ENCODE measurements around the gene RAB10. TPM values are rescaled to one million over a fixed set of nuclear protein-coding genes. Genes with fewer than 3 reads are reported as not detected.

The RAB10 gene
- total RNA-seq, 4 donors from 2014 or later = 91.9 to 117 (median 103) TPM

- Histone ChIP-seq H3K4me3 (no peak overlapping the region), H3K27ac (peak overlapping the region; percentile 6 to 77 (median 66)), H3K4me1 (peaks cover 9 to 34% (median 11%) of the 10 kb centered on the region in 3 donors), H3K36me3 (no peaks in the 10 kb centered on the region), H3K9me3 (no peaks in the 10 kb centered on the region), H3K27me3 (no peaks in the 10 kb centered on the region)
- 0 to 12% methylated on average over 2 to 3 of the region's 4 CpGs for WGBS, 2 donors (ENCODE audit: low coverage in 1 of 2)
- TF ChIP-seq POLR2A (IDR thresholded peaks at IDR 0.05) = no peak
- peak; percentile 72 for ATAC-seq
Measured at GRCh38 chr2:26001743-26002351, 32.0 kb upstream of the RAB10 start.

- WGBS, 2 donors (ENCODE audit: low coverage in 1 of 2) = 70 to 80% methylated on average over 7 to 8 of the region's 9 CpGs
- Histone ChIP-seq H3K4me3 (no peak overlapping the region), H3K4me1 (peaks cover 9 to 34% (median 11%) of the 10 kb centered on the region in 3 donors), H3K27ac (peak overlapping the region in 3 of 4 donors; percentile 43 to 77 (median 69)), H3K9me3 (no peaks in the 10 kb centered on the region), H3K36me3 (no peaks in the 10 kb centered on the region), H3K27me3 (no peaks in the 10 kb centered on the region)
- TF ChIP-seq EP300 (IDR thresholded peaks at IDR 0.05) = no peak
- no peak for TF ChIP-seq POLR2A (IDR thresholded peaks at IDR 0.05)
- no peak for TF ChIP-seq POLR2AphosphoS5 (IDR thresholded peaks at IDR 0.05)
- no peak for TF ChIP-seq CTCF (IDR thresholded peaks at IDR 0.05)
- peak; percentile 59 for ATAC-seq
Measured at GRCh38 chr2:26002632-26003310, 31.1 kb upstream of the RAB10 start.

- H3K4me1 ChIP-seq = peaks cover 0 to 4% (median 0%) of the 10 kb centered on the region in 3 donors
- H3K27me3 ChIP-seq = no peaks in the 10 kb centered on the region
- H3K27ac ChIP-seq = no peak overlapping the region
- TF ChIP-seq POLR2AphosphoS5 (IDR thresholded peaks at IDR 0.05) (no peak), POLR2A (IDR thresholded peaks at IDR 0.05) (no peak), CTCF (IDR thresholded peaks at IDR 0.05) (no peak), EP300 (IDR thresholded peaks at IDR 0.05) (no peak)
- no peak for ATAC-seq
- no peaks in the 10 kb centered on the region for H3K36me3 ChIP-seq
- H3K4me3 ChIP-seq = no peak overlapping the region
- WGBS, 2 donors (ENCODE audit: low coverage in 1 of 2) = 100% methylated on average over 1 of the region's 1 CpG; no CpG with 5 or more reads in 1 of the 2 donors
- H3K9me3 ChIP-seq = no peaks in the 10 kb centered on the region
Measured at GRCh38 chr2:26008095-26008494, 25.8 kb upstream of the RAB10 start.

GRCh38 chr2:26008851-26009566 is 24.9 kb upstream of the RAB10 start:
- peak; percentile 83 for ATAC-seq
- Histone ChIP-seq H3K36me3 (no peaks in the 10 kb centered on the region), H3K27ac (no peak overlapping the region), H3K9me3 (no peaks in the 10 kb centered on the region), H3K4me1 (no peaks in the 10 kb centered on the region), H3K4me3 (no peak overlapping the region), H3K27me3 (no peaks in the 10 kb centered on the region)
- no peak for TF ChIP-seq CTCF (IDR thresholded peaks at IDR 0.05)
- no peak for TF ChIP-seq POLR2A (IDR thresholded peaks at IDR 0.05)
- 73 to 83% methylated on average over 2 of the region's 2 CpGs for WGBS, 2 donors (ENCODE audit: low coverage in 1 of 2)

GRCh38 chr2:26009567-26009963 is 24.3 kb upstream of the RAB10 start:
- no peaks in the 10 kb centered on the region for H3K9me3 ChIP-seq
- H3K36me3 ChIP-seq = no peaks in the 10 kb centered on the region
- TF ChIP-seq POLR2AphosphoS5 (IDR thresholded peaks at IDR 0.05) (no peak), CTCF (IDR thresholded peaks at IDR 0.05) (no peak), EP300 (IDR thresholded peaks at IDR 0.05) (no peak), POLR2A (IDR thresholded peaks at IDR 0.05) (no peak)
- H3K4me1 ChIP-seq = no peaks in the 10 kb centered on the region
- 59 to 75% methylated on average over 2 of the region's 2 CpGs for WGBS, 2 donors (ENCODE audit: low coverage in 1 of 2)
- H3K27me3 ChIP-seq = no peaks in the 10 kb centered on the region
- no peak overlapping the region for H3K4me3 ChIP-seq
- ATAC-seq = no peak
- no peak overlapping the region for H3K27ac ChIP-seq
